Glutamatergic neuron (in vitro differentiated cells): ENCODE measurements around the gene ANKRD36B. TPM values are rescaled to one million over a fixed set of nuclear protein-coding genes. Genes with fewer than 3 reads are reported as not detected.
"Not testable (repeated sequence)": the region's sequence is repeated elsewhere in the genome, so short reads cannot be mapped to it uniquely, and the experiment has no call there.

Source experiments
- DNase-seq: peaks from one replicate; pipeline ENCODE4 v3.0.0; 2022
- H3K27ac Mint-ChIP-seq: one replicate; pipeline ENCODE4 v1.8.0; 2020; ENCODE audit warnings: mild to moderate bottlenecking, mixed read lengths, inconsistent platforms; ENCODE audit not compliant: unreplicated experiment
- H3K27me3 Mint-ChIP-seq: one replicate; pipeline ENCODE4 v1.8.0; 2020; ENCODE audit warnings: mild to moderate bottlenecking, moderate library complexity, mixed read lengths, inconsistent platforms; ENCODE audit not compliant: unreplicated experiment
- H3K36me3 Mint-ChIP-seq: one replicate; pipeline ENCODE4 v1.8.0; 2020; ENCODE audit warnings: mild to moderate bottlenecking, mixed read lengths, inconsistent platforms; ENCODE audit not compliant: unreplicated experiment
- H3K4me1 Mint-ChIP-seq: one replicate; pipeline ENCODE4 v1.8.0; 2020; ENCODE audit warnings: mild to moderate bottlenecking, low read depth, mixed read lengths, inconsistent platforms; ENCODE audit not compliant: unreplicated experiment
- H3K4me3 Mint-ChIP-seq: one replicate; pipeline ENCODE4 v1.8.0; 2020; ENCODE audit warnings: mild to moderate bottlenecking, mixed read lengths, inconsistent platforms; ENCODE audit not compliant: unreplicated experiment
- H3K9me3 Mint-ChIP-seq: one replicate; pipeline ENCODE4 v1.8.0; 2020; ENCODE audit warnings: mild to moderate bottlenecking, moderate library complexity, mixed read lengths, inconsistent platforms; ENCODE audit not compliant: unreplicated experiment
- CTCF ChIP-seq: fragments of 200-600 bp; sonication (generic); IDR thresholded peaks from one replicate; pipeline ENCODE4 v1.5.0; 2021; ENCODE audit not compliant: partially characterized antibody, unreplicated experiment
- long read RNA-seq: library from polyadenylated mRNA; unstranded; transcript quantifications from one replicate; pipeline ENCODE4 v2.0.0, GENCODE V29; 2020; ENCODE audit not compliant: unreplicated experiment
- total RNA-seq: library from RNA; stranded (reverse); fragmentation: NEBNext Ultra II Directional; extraction: Animal tissue kit (Norgen Biotek cat#: 25700); gene quantifications from one replicate; pipeline ENCODE4 v1.2.1, GENCODE V29; 2021; ENCODE audit not compliant: unreplicated experiment

ANKRD36B gene
- 54.7 TPM for total RNA-seq
- long read RNA-seq, partial matches to known transcripts = 8 of 18 reads
- long read RNA-seq, other reads (novel, unspliced or antisense) = 8 of 18 reads

- not testable (repeated sequence) for H3K9me3 Mint-ChIP-seq, H3K36me3 Mint-ChIP-seq, H3K4me1 Mint-ChIP-seq, H3K27me3 Mint-ChIP-seq
- peak within 1 kb of the TSS; percentile 99 for H3K27ac Mint-ChIP-seq
- H3K4me3 Mint-ChIP-seq = peak within 1 kb of the TSS; percentile 99
- peak; percentile 80 for DNase-seq
Observed at GRCh38 chr2:97589598-97590510, at the start of gene ANKRD36B. TSS of gene ANKRD36B (minus strand) at chr2:97589877. CDS start at chr2:97589685, 192 bp downstream.

- not testable (repeated sequence) for H3K36me3 Mint-ChIP-seq, H3K4me3 Mint-ChIP-seq, H3K27me3 Mint-ChIP-seq, H3K27ac Mint-ChIP-seq, H3K9me3 Mint-ChIP-seq, DNase-seq
- H3K4me1 Mint-ChIP-seq = peaks cover 14% of the 10 kb centered on the region
Observed at GRCh38 chr2:97626049-97626430, 36.4 kb upstream of the ANKRD36B start.

- H3K4me1 Mint-ChIP-seq = peaks cover 14% of the 10 kb centered on the region
- H3K36me3 Mint-ChIP-seq, H3K27me3 Mint-ChIP-seq, H3K4me3 Mint-ChIP-seq, H3K9me3 Mint-ChIP-seq, H3K27ac Mint-ChIP-seq, DNase-seq: not testable (repeated sequence)
Observed at GRCh38 chr2:97625354-97626048, 35.8 kb upstream of the ANKRD36B start.

GRCh38 chr2:97622976-97623375 is 33.3 kb upstream of the ANKRD36B start:
- not testable (repeated sequence) for H3K9me3 Mint-ChIP-seq, H3K36me3 Mint-ChIP-seq, H3K27me3 Mint-ChIP-seq, DNase-seq
- Mint-ChIP-seq H3K4me3 (peak overlapping the region; percentile 55), H3K4me1 (peaks cover 14% of the 10 kb centered on the region), H3K27ac (peak overlapping the region; percentile 41)

- H3K4me1 Mint-ChIP-seq, H3K27me3 Mint-ChIP-seq, H3K36me3 Mint-ChIP-seq, DNase-seq, H3K9me3 Mint-ChIP-seq: not testable (repeated sequence)
- Mint-ChIP-seq H3K27ac (peak overlapping the region; percentile 3), H3K4me3 (peak overlapping the region; percentile 20)
Observed at GRCh38 chr2:97620492-97620891, 30.8 kb upstream of the ANKRD36B start.

GRCh38 chr2:97618939-97619827 is 29.5 kb upstream of the ANKRD36B start:
- not testable (repeated sequence) for H3K4me1 Mint-ChIP-seq, H3K27ac Mint-ChIP-seq, DNase-seq, H3K27me3 Mint-ChIP-seq, H3K9me3 Mint-ChIP-seq, H3K36me3 Mint-ChIP-seq, H3K4me3 Mint-ChIP-seq

- TF ChIP-seq CTCF = no peak
- H3K4me1 Mint-ChIP-seq = peaks cover 2% of the 10 kb centered on the region
- H3K36me3 Mint-ChIP-seq = peaks cover 5% of the 10 kb centered on the region
Observed at GRCh38 chr2:97617911-97618310, 28.2 kb upstream of the ANKRD36B start.

GRCh38 chr2:97615746-97616145 is 26.1 kb upstream of the ANKRD36B start:
- not testable (repeated sequence) for H3K9me3 Mint-ChIP-seq, DNase-seq, H3K4me1 Mint-ChIP-seq, H3K27ac Mint-ChIP-seq, H3K36me3 Mint-ChIP-seq, H3K4me3 Mint-ChIP-seq, H3K27me3 Mint-ChIP-seq

More at GRCh38 chr2:97617911-97618310, 28.2 kb upstream of the ANKRD36B start:
- Mint-ChIP-seq H3K4me3 (no peak overlapping the region), H3K27ac (no peak overlapping the region), H3K27me3 (peaks cover 5% of the 10 kb centered on the region), H3K9me3 (peaks cover 5% of the 10 kb centered on the region)
- DNase-seq = no peak

GRCh38 chr2:97611895-97612294 is 22.2 kb upstream of the ANKRD36B start:
- not testable (repeated sequence) for H3K36me3 Mint-ChIP-seq, H3K4me3 Mint-ChIP-seq, H3K27me3 Mint-ChIP-seq, DNase-seq, H3K9me3 Mint-ChIP-seq, H3K4me1 Mint-ChIP-seq, H3K27ac Mint-ChIP-seq

GRCh38 chr2:97608745-97609144 is 19.1 kb upstream of the ANKRD36B start:
- H3K9me3 Mint-ChIP-seq, H3K27me3 Mint-ChIP-seq, DNase-seq, H3K27ac Mint-ChIP-seq, H3K36me3 Mint-ChIP-seq, H3K4me3 Mint-ChIP-seq, H3K4me1 Mint-ChIP-seq: not testable (repeated sequence)
